ENCODE results near the gene SYNPO.

Gene SYNPO, protein sequence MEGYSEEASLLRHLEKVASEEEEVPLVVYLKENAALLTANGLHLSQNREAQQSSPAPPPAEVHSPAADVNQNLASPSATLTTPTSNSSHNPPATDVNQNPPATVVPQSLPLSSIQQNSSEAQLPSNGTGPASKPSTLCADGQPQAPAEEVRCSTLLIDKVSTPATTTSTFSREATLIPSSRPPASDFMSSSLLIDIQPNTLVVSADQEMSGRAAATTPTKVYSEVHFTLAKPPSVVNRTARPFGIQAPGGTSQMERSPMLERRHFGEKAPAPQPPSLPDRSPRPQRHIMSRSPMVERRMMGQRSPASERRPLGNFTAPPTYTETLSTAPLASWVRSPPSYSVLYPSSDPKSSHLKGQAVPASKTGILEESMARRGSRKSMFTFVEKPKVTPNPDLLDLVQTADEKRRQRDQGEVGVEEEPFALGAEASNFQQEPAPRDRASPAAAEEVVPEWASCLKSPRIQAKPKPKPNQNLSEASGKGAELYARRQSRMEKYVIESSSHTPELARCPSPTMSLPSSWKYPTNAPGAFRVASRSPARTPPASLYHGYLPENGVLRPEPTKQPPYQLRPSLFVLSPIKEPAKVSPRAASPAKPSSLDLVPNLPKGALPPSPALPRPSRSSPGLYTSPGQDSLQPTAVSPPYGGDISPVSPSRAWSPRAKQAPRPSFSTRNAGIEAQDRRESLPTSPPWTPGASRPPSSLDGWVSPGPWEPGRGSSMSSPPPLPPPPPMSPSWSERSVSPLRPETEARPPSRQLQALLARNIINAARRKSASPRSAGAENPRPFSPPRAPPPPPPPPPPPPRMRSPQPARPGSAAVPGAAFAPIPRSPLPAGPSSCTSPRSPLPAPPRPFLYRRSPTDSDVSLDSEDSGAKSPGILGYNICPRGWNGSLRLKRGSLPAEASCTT

DNA sequence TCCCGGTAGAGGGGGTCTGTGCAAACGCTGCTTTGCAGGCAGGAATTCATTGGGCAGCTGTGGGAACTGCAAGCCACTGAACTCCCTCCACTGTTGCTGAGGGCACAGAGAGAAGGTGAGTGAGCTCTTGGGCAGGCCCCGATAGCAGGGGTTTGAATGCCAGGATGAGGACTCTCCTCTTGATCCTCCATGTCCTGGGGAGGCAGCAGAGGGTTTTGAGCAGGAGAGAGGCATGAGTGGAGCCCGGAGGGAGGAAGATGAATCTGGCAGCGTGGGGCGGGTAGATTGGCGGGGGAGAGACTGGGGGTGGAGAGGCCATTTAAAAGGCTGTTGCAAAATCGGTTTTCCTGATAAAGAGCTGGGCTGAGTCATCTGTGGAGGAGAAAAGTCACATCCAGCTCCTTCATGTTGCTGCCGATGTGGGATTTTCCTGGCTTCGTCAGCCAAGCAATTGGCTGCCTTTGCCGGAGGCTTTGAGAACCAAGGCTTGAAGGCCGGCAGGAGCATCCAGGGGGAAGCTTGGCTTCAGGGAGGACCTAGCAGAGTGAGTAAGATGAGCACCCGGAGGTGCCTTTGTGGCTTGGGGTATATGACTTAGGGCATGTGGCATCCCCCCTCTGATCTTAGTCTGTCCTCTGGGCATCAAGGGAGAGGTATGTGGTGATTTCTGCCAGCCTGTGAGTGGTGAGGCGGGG, at the start of gene SYNPO:
Gene SYNPO (plus strand): TSS at position 350 of the 695 bp plus-strand sequence. CDS start 7,616 bp downstream, outside the sequence.
- no peak for DNase-seq (ENCODE audit: low read depth in 2 of 2)

DNA sequence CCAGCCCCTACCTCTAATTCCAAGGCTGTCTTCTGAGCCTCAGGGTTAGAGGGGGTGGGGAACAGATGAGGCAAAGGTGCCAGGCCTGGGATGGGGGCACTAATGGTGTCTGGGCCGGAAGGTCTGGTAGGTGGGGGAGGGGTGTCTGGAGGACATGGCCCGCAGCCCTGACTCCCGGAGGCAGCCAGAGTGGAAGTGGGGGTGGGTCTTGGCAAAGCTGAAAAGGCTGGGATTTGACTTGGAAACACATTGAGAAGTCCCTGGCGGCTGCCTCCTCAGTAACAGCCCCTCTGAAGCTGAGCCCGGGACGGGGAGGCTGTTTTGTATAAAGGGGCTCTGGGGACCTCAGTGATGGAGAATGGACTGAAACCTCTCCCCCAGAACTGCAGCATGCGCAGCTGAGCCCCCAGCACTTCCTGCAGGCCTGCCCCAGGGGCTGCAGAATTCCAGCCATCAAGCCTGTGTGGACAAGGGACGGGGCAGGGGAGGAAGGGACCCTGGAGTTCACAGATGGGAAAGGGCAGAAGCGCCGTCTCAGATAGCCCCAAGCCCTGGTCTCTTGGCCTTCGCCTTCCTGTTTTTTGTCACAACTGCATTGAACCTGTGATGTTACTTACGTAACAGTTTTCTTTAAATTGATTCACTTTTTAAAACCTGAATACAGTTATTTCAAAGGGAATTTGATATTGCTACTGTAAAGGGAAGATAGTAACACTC, 49.3 kb upstream of the SYNPO start:
- no peak for DNase-seq (ENCODE audit: low read depth in 2 of 2)

DNA sequence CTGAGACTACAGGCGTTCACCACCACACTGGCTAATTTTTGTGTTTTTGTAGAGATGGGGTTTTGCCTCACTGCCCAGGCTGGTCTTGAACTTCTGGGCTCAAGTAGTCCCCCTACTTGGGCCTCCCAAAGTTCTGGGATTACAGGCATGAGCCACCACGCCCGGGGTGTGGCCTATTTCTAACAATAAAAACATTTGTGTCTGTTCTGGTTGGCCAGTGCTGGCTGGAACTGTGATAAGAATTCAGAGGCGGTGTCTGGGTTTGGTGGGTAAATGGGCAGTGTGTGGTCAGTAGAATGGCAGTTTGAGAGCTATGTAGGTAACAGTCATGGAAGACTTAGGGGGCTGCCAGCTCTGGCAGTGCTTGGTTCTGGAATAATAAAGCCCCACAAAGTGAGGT, 46.9 kb upstream of the SYNPO start:
- no peak for DNase-seq (ENCODE audit: low read depth in 2 of 2)

DNA sequence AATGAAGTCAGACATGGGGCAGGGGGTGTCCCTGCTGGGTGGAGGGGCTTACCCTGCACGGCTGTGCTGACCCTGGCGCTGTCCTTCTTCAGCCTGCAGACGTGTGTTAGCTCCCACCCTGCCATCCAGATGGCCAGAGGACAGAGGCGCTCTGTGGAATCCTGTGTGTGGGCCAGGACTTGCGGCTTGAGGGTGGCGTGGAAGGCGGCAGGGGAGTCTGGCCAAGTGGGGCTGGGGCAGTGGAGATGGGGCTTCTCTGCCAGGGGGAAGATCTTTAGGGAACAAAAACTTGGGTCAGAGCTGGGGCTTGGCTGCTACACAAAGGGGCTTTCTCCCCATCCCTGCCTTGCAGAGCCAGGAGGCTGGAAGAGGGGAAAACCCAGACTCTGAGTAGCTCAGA, 46.5 kb upstream of the SYNPO start:
- no peak for DNase-seq (ENCODE audit: low read depth in 2 of 2)

DNA sequence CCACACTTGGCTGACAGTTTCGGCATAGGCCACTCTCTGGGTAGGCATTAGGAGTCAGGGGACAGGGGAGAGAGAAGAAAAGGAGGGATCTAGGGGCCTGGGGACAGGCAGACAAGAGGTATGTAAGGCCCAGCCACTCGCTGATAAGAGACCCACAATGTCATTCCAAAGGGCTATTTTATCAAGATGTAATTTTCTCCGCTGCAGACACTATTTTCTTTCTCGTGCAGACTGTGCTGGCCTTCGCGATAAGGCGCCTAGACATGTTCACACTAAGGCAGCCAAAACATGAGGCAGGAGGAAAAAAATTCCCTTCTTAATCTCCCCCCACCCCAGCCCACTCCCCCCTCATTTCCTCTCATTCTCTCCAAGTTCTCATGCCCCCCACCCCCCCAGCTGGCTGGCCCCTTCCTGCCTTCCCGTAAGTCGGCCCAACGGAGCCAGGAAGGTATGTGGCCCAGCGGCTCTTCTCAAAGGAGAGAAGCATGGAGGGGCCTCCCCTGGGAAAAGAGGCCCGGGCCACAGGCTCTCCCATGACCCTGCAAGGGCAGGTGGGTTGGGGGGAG, 44.9 kb upstream of the SYNPO start:
- DNase-seq (ENCODE audit: low read depth in 2 of 2) = no peak

DNA sequence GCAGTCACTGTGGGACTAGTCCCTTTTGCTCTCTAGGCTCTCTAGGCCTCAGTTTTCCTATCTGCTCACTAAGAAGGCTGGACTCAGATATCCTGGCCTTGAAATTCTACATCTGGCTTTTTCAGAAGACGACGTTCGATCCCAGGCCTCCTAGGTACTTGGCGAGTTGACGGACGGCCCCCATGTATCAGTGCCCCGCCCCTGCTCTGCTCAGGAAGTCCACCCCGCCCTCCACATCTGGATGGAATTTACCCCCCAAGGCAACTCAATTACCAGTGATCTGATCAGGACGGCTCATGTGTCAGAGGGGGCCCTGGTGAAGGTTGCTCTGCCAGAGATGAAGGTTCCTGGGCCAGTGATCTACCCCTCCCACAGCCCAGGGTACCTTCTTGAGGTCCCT, 44.1 kb upstream of the SYNPO start:
- no peak for DNase-seq (ENCODE audit: low read depth in 2 of 2)

DNA sequence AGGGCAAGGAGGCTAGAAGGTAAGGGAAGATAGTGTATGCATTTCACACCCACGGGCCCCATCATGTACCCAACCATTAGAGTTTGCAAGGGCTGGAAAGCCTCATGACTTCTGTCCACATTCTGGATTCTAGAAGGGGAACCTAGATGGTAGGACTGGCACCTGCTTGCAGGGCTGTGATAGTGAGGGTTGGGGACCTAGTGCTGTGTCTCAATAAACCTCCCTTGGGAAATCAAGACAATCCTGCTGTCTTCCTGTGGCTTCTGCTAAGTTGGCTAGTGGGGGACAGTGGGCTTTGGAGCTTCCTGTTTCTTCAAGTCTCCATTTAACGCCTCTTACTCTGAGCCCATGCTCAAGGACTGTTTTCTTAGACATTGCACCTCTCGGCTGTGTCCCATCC, 43.6 kb upstream of the SYNPO start:
- no peak for DNase-seq (ENCODE audit: low read depth in 2 of 2)

DNA sequence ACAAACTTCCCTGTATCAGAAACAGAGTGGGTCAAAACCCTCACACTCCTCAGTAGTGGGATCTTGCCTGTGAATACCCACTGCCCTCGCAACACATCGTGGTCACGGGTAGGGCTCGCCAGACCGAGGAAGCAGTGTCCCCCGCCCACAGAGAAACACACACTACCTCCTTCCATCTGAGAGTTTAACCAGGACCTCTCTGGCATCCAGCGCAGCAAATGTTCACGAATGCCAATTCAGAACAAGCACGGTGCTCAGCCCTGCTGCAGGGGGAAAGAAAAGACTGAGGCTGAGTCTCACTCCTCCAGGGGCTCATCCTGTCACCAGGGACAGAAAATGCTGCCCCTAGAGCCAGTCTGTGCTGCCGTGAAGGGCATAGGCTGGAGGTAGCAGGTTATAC, 42.5 kb upstream of the SYNPO start:
- no peak for DNase-seq (ENCODE audit: low read depth in 2 of 2)

DNA sequence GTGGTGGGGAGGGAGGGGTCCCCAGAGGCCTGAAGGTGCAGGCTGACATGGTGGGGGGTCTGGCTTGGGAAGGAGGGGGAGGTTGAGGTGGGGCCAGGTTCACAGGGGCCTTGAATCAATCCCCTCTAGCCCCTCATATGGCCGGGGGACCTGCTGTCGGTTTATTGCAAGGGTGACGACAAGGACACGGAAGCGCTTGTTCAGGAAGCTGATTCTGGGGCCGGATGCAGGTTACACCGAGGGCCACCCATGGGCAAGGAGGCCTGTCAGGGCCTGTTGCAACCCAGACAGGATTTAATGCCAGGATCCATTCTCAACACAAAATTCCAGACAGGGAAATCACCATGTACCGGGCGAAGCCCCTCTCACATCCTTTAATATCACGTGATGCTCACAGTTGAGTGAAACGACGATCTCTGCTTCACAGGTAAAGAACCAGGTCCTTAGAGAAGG, 41.6 kb upstream of the SYNPO start:
- DNase-seq (ENCODE audit: low read depth in 2 of 2) = no peak

DNA sequence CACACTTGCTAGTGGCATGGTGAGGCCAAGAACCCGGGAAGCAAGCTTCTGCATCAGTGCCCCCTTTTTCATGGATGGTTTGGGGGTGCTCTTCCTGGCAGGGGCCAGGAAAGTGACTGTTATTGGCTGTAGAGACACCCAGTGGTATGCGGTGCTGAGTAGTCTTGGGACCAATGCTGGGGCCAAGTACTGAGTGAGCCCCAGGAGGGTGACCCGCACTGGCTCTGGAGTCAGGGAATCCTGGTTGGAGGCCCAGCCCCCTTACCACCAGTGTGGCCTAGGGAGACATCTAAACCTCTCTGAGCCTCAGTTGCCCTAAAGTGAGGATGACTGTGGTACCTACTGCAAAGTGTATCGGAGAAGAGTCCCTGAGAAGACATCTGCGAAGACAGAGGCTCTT, 41.2 kb upstream of the SYNPO start:
- DNase-seq (ENCODE audit: low read depth in 2 of 2) = no peak

DNA sequence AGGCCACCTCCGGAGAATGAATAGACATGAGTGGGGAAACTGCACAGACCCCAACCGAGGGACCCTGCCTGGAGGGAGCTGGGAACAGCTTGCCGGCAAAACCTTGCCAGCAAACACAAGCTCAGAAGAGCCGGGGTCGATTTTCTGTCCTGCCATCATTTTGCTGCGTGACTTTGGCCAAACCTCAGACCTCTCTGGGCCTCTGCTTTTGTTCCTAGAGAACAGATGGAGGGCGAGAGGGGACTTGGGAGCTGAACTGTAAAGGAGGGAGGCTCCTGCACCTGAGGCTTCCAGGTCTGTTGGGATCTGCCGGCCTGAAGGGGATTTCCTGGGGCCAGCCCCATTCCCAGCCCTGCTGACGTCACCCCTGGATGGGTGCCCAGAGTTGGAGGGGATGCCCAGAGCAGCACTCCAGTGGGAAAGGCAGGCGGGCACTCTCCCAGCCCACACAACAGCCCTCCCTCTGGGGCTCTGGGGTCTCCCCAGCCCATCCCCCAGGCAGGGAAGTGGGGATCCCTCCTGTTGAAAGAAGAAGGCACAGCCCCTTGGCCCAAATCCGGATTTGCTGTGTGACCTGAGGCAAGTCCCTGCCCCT, 40.4 kb upstream of the SYNPO start:
- no peak for DNase-seq (ENCODE audit: low read depth in 2 of 2)

DNA sequence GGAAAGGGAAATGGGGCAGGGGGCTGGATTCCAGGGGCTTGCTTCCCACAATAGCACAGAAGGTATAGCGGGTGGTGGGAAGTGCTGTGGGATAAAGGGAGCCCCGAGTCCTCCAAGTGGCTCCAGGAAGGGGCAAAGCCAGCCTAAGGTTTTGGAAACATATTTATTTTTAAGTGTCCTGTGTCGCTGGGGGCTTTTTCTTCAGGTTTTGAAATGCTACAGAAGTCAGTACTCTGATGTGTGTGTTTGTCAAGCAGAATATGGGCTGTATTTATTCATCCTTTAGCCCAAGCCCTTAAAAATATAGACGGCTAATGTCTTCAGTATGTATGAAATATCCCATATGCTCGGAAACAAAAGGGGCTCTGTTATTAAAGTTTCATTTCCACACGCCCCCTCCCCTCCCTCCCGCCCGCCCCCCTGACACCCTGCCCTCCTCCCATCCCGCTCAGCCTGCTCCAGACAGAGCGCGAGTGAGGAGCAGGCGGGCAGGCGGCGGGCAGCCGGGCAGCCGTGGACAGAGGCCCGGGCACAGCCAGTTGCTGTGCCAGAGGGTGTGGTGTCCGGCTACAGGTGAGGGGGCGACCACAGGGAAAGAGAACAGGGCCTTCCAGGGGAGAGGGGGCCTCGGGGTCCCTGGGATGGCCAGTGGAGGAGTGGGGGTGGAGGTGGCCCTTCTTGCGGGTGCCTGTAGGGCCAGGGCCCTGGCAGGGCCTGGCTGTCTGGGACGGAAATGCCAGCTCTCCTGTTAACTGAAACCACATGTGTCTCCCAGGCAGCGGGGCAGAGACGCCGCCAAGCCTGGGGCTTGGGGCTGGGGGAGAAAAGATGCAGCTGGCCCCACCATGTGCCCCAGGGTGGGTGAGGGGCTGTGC, 39.6 kb upstream of the SYNPO start:
- no peak for DNase-seq (ENCODE audit: low read depth in 2 of 2)

DNA sequence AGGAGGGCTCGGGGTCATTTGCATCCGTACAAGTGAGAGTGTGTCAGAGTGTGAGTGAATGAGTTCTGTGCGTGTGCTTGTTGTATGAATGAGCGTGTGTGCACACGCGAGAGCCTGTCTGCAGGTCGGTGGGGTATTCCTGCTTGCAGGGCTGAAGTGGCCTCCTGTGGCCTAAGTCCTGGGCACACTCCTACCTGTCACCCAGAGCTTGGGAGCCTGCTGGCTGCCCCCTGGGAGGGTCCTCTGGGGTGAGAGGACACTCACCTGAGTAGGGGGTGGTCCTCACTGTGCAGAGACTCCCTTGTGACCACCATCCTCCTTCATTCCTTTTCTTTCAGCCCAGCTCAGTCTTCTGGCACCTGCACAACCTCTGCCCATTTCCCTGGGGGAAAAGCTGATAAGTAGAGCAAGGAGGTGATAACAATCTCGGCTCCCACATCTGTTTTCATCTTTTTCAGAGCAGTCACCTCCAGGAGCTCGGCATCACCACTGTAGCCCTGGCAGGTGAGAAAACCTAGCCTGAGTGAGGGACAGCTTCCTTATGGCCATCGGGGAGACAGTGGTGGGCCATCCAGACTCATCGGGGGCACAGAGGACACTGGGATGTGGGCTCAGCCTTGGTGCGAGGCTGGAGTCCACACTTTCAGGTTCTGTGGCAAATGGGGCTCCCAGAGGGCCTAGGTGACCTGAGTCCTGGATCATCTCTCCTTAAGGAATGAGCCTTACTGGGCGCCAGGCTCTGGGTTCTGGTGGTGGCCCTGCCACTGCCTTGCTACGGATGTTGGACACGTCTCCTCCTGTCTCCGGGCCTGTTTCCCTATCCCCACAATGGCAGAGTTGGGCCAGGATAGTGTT, 38.7 kb upstream of the SYNPO start:
- DNase-seq (ENCODE audit: low read depth in 2 of 2) = no peak

DNA sequence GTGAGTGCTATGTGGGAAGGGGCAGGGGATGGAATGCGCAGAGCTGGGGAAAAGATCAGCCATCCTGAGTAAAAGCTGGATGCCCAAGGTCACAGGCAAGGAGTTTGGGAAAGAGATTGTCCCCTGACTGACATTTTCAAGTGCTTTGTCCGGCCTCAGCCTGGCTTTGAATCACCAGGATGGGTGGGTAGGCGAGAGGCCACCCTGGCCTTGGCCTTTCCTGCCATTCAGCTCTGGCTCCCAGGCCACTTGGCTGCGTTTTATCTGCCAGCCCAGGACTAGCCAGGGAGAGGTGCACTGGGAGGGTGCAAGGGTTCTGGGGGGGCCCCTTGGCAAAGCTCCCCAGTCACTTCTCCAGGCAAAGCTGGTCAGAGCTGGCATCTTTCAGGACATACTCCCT, 37.4 kb upstream of the SYNPO start:
- DNase-seq (ENCODE audit: low read depth in 2 of 2) = no peak

DNA sequence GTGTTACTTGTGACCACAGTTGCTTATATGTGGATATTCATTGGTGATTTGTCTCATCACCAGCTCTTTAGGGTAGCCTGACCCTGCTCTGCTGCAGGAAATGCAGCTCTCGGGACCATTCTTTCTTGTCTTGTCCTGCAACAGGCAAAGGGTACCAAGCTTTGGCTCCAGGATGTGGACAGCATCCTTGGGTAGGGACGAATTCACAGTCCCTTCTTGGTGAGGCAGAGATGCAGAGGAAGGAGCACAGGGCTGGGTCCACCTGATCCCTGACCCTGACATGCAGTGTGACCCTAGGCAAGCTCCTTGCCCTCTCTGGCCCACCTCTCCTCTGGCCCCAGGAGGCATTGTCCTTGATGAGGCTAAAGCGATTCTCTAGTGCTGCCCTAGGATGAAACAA, 37.0 kb upstream of the SYNPO start:
- DNase-seq (ENCODE audit: low read depth in 2 of 2) = no peak

DNA sequence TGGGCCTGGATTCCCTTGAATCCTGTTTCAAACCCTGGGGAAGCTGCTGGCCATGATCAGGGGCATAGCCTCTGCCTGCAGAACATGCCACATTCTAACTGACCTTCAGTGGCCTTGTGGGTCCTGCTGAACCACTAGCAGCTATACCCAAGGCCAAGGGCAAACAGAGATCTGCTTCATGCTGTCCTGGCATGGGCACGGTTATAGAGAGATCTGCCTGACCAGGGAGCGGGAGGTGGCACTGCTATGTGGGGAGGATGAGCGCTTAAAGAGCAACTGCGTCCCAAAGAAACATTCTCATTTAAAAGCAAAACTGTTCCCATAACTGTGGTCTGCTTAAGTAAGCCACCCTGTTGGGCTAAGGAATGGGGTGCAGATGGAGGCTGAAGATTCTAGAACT, 36.5 kb upstream of the SYNPO start:
- DNase-seq (ENCODE audit: low read depth in 2 of 2) = no peak

DNA sequence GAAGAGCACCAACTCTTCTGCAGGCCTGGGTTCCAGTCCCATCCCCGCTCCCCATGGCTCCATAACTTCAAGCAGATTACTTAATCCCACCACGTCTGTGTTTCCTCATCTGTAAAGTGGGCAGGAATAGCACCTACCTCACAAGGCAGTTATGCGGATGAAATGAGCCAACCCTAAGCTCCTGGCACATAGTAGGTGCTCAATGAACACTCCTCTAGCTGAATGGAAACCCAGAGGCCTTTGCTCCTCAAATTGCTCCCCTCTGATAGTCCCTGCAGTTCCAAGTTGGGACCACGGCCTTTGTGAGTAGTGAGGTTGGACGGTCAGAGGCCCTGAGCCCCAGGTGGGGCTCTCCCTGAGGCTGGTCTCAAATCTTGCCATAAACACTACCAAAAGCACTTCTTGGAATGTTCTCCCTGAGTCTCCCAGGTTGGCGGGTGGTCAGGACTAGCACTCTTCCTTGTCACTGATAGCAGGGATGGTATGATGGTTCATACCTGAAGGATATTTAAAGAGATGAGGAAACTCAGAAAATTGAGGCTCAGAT, 35.5 kb upstream of the SYNPO start:
- DNase-seq (ENCODE audit: low read depth in 2 of 2) = no peak

DNA sequence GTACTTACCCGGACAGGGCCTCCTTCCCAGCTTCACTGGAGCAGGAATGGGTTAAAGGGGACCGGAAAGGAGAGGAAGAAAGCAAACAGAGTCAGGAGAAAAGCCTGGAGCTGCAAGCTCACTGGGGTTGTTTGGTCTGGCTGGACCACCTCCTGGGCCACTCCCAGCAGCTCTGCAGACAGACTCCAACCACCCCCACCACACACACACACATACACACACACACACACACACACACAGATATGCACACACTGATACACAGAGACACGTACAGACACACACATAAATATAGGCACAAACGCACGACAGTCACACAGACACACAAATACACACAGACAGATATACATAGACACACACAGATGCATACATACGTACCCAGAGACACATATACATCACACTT, 34.9 kb upstream of the SYNPO start:
- DNase-seq (ENCODE audit: low read depth in 2 of 2) = no peak

DNA sequence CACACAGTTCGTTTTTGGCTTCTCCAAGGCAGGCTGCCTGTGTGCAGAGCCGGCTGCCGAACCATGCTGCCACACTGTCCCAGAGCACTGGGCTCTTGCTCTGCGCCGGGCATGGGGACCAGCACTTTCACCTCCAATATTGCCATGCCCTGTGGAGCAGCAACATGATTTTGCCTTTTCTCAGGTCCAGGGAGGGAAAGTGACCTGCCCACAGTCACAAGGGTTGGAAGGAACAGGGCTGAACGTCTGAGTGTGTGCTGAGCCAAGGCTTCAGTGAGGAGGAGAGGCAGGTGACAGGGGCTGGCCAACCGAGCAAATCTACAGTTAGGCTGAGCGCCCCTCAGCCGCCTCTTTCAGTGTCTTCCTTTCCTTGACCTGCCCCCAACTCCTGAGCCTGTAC, 34.0 kb upstream of the SYNPO start:
- no peak for DNase-seq (ENCODE audit: low read depth in 2 of 2)

Data from activated CD8-positive, alpha-beta memory T cell treated with anti-CD3 and anti-CD28 coated beads for 4 hours (primary cell).